H1 (cell line): ENCODE data around the gene TFCP2L1.

Experiments
- CEBPB ChIP-seq: IDR thresholded peaks from 2 replicates; pipeline ENCODE4 v1.6.1; 2012; ENCODE audit warnings: low read depth, low read length
- EZH2 ChIP-seq: fragments of 200-600 bp; sonication (generic); IDR thresholded peaks from 2 replicates; pipeline ENCODE4 v1.7.1; 2012; ENCODE audit warnings: low read depth, mild to moderate bottlenecking, moderate library complexity, low read length, inconsistent platforms; ENCODE audit not compliant: severe bottlenecking
- FOSL1 ChIP-seq: IDR thresholded peaks from 2 replicates; pipeline ENCODE4 v1.6.1; 2011; ENCODE audit warnings: mild to moderate bottlenecking, low read depth, low read length, moderate library complexity; ENCODE audit not compliant: insufficient read depth
- GABPA ChIP-seq: IDR thresholded peaks from 2 replicates; pipeline ENCODE4 v1.6.1; 2011; ENCODE audit warnings: mild to moderate bottlenecking, low read length, moderate library complexity, borderline replicate concordance; ENCODE audit not compliant: insufficient read depth
- MAFK ChIP-seq: IDR thresholded peaks from 2 replicates; pipeline ENCODE4 v1.6.1; 2012; ENCODE audit warnings: low read depth, mild to moderate bottlenecking, improper control_type of control experiment, low read length
- POLR2A ChIP-seq, 2 experiments: IDR thresholded peaks; 1 replicate in 1 of 2; 2 replicates in 1 of 2; pipeline ENCODE4 v1.6.1; 2011; ENCODE audit warnings: low read depth in 2 of 2, low read length in 2 of 2, mild to moderate bottlenecking in 2 of 2; ENCODE audit errors: control extremely low read depth in 1 of 2
- POLR2AphosphoS5 ChIP-seq: IDR thresholded peaks from 2 replicates; pipeline ENCODE4 v1.6.1; 2011; ENCODE audit warnings: low read depth, low read length
- RAD21 ChIP-seq, 2 experiments: IDR thresholded peaks in 1 of 2; conservative IDR thresholded peaks in 1 of 2; 2 replicates each; pipeline ENCODE4 v1.6.1; 2011; ENCODE audit warnings: low read depth in 2 of 2, low read length in 2 of 2, improper control_type of control experiment in 1 of 2, inconsistent platforms in 1 of 2, mild to moderate bottlenecking in 1 of 2, moderate library complexity in 1 of 2
- SIN3A ChIP-seq, 2 experiments: IDR thresholded peaks in 1 of 2; conservative IDR thresholded peaks in 1 of 2; 2 replicates each; pipeline ENCODE4 v1.6.1; 2011 to 2012; ENCODE audit warnings: low read length in 2 of 2, improper control_type of control experiment in 1 of 2, low read depth in 1 of 2, mild to moderate bottlenecking in 1 of 2
- TAF1 ChIP-seq: IDR thresholded peaks from 2 replicates; pipeline ENCODE4 v1.6.1; 2011; ENCODE audit warnings: mild to moderate bottlenecking, low read depth, low read length
- YY1 ChIP-seq: IDR thresholded peaks from 2 replicates; pipeline ENCODE4 v1.6.1; 2011; ENCODE audit warnings: low read depth, mild to moderate bottlenecking, low read length
- TF ChIP-seq, protein P1 (sequence below), 3 experiments: IDR thresholded peaks; 1 replicate in 2 of 3; 2 replicates in 1 of 3; pipeline versions ENCODE4 v1.5.1 to v1.6.1; 2011; ENCODE audit warnings: low read length in 3 of 3, mild to moderate bottlenecking in 3 of 3, inconsistent platforms in 2 of 3, low read depth in 1 of 3, moderate library complexity in 1 of 3; ENCODE audit not compliant: insufficient read depth in 1 of 3; ENCODE audit errors: control extremely low read depth in 1 of 3
- TF ChIP-seq, protein P2 (sequence below): IDR thresholded peaks from 2 replicates; pipeline ENCODE4 v1.6.1; 2011; ENCODE audit warnings: low read length, improper control_type of control experiment

DNA sequence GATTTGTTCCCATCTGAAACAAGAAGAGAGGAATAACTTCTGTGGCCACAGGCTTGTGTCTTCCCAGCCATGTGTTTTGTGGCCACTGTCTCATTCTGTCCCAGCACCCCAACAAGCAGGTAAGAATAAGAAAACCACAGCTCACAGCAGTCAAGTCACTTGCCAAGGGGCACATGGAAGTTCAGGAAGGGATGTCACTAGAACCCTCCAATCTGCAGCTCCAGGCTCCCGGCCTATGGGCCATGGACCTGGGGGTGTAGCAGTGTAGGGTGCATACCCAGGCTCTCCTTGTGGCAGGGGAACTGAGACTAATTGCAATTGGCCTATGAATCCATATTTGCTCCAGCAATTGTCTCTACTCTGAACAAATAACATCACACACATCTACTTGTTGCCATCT, 112.5 kb downstream of the TFCP2L1 start:
- no peak for TF ChIP-seq POLR2A (IDR thresholded peaks at IDR 0.05; ENCODE audit: control extremely low read depth in 1 of 2, low read depth in 2 of 2, low read length in 2 of 2)
- TF ChIP-seq, protein P1, sequence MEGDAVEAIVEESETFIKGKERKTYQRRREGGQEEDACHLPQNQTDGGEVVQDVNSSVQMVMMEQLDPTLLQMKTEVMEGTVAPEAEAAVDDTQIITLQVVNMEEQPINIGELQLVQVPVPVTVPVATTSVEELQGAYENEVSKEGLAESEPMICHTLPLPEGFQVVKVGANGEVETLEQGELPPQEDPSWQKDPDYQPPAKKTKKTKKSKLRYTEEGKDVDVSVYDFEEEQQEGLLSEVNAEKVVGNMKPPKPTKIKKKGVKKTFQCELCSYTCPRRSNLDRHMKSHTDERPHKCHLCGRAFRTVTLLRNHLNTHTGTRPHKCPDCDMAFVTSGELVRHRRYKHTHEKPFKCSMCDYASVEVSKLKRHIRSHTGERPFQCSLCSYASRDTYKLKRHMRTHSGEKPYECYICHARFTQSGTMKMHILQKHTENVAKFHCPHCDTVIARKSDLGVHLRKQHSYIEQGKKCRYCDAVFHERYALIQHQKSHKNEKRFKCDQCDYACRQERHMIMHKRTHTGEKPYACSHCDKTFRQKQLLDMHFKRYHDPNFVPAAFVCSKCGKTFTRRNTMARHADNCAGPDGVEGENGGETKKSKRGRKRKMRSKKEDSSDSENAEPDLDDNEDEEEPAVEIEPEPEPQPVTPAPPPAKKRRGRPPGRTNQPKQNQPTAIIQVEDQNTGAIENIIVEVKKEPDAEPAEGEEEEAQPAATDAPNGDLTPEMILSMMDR (IDR thresholded peaks at IDR 0.05; ENCODE audit: control extremely low read depth in 1 of 3, insufficient read depth in 1 of 3, low read depth in 1 of 3, low read length in 3 of 3) = no peak
- no peak for TF ChIP-seq POLR2AphosphoS5
- TF ChIP-seq, protein P2, sequence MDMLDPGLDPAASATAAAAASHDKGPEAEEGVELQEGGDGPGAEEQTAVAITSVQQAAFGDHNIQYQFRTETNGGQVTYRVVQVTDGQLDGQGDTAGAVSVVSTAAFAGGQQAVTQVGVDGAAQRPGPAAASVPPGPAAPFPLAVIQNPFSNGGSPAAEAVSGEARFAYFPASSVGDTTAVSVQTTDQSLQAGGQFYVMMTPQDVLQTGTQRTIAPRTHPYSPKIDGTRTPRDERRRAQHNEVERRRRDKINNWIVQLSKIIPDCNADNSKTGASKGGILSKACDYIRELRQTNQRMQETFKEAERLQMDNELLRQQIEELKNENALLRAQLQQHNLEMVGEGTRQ = no peak
- no peak for TF ChIP-seq TAF1
- TF ChIP-seq CEBPB = no peak
- no peak for TF ChIP-seq YY1
- no peak for TF ChIP-seq EZH2
- no peak for TF ChIP-seq RAD21 (IDR thresholded peaks at IDR 0.05 in 1 of 2, conservative IDR thresholded peaks at IDR 0.05 in 1 of 2; ENCODE audit: low read depth in 2 of 2, low read length in 2 of 2)
- TF ChIP-seq MAFK = no peak
- no peak for TF ChIP-seq FOSL1
- TF ChIP-seq SIN3A (conservative IDR thresholded peaks at IDR 0.05 in 1 of 2, IDR thresholded peaks at IDR 0.05 in 1 of 2; ENCODE audit: low read depth in 1 of 2, low read length in 2 of 2) = no peak
- TF ChIP-seq GABPA = no peak
